Suprapubic skin (tissue), 4 donors: ENCODE results near the gene ATPAF1. TPM values are rescaled to one million over a fixed set of nuclear protein-coding genes. Genes with fewer than 3 reads are reported as not detected.

Source experiments
- DNase-seq, 2 donors: peaks; one replicate each; pipeline ENCODE4 v3.0.0-alpha.2; 2019; ENCODE audit warnings: low spot score in 2 of 2
- H3K27ac ChIP-seq: fragments of 200-600 bp; sonication (generic); one replicate; pipeline ENCODE4 v1.5.1; 2019
- H3K27me3 ChIP-seq: fragments of 200-600 bp; sonication (generic); one replicate; pipeline ENCODE4 v1.5.1; 2019
- H3K36me3 ChIP-seq: fragments of 200-600 bp; sonication (generic); one replicate; pipeline ENCODE4 v1.5.1; 2019
- H3K4me1 ChIP-seq: fragments of 200-600 bp; sonication (generic); one replicate; pipeline ENCODE4 v1.5.1; 2019
- H3K4me3 ChIP-seq: fragments of 200-600 bp; sonication (generic); one replicate; pipeline ENCODE4 v1.5.1; 2019; ENCODE audit warnings: mild to moderate bottlenecking
- H3K9me3 ChIP-seq: fragments of 200-600 bp; sonication (generic); one replicate; pipeline ENCODE4 v1.5.1; 2019
- EP300 ChIP-seq: sonication (generic); formaldehyde crosslinking; IDR thresholded peaks from one replicate; pipeline ENCODE4 v1.6.1; 2017; ENCODE audit warnings: antibody characterized with exemption
- POLR2A ChIP-seq, 2 donors: fragments of 450-650 bp; IDR thresholded peaks; one replicate each; pipeline ENCODE4 v1.6.1; 2017; ENCODE audit warnings: antibody characterized with exemption in 2 of 2, mild to moderate bottlenecking in 2 of 2, moderate library complexity in 2 of 2
- POLR2AphosphoS5 ChIP-seq, 3 donors: sonication (generic); formaldehyde crosslinking; IDR thresholded peaks; one replicate each; pipeline ENCODE4 v1.6.1; 2017; ENCODE audit warnings: antibody characterized with exemption in 3 of 3
- WGBS: methylation state at CpG from one replicate; pipeline ENCODE4 v1.1.5; 2018; 5-methylcytosine and 5-hydroxymethylcytosine counted together
- total RNA-seq, 4 donors: library from RNA; depleted of rRNA; stranded (reverse); fragments of >200 nt; gene quantifications; one replicate each; pipeline ENCODE4 v1.1.0, GENCODE V29; 2016
- TF ChIP-seq, protein P1 (sequence below), 2 donors: fragments of 200-600 bp in 1 of 2; fragments of 450-650 bp in 1 of 2; sonication (generic) in 1 of 2; IDR thresholded peaks; one replicate each; pipeline ENCODE4 v1.5.1; 2016 to 2019; ENCODE audit warnings: antibody characterized with exemption in 2 of 2, mild to moderate bottlenecking in 1 of 2, moderate library complexity in 1 of 2

Gene ATPAF1
- total RNA-seq, 4 donors from 2014 or later: 29.0 to 43.6 (median 30.9) TPM

DNA sequence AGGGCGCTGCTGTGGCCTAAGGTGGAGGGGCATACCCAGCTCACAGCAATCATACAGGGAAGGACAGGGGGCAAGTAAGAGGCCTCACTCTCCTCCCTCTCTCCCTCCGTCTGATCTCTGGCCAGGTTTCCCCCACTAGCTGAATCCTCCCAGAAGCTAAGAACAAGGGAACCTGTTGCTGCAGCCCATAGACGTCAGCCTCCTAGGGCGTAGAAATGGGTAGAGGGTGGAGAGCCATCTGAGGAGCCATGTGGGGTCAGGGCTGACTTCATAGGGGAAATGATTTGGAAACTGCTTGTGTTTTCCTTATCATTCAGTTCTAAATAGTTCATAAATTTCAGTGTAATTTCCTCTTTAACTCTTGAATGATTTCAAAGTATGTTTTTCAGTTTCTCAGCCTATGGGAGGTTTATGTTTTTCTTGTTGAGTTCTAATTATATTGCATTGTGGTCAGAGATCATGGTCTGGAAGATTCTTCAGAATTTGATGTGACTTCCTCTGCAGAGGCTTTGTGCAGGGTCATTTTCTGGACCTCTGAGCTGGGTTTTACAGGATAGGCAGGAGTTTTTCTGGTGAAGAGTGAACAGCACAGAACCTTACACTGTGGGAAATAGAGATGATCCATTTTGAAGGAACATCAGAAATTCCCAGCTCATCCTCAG, 49.3 kb downstream of the ATPAF1 start:
- Histone ChIP-seq H3K4me1 (peaks cover 44% of the 10 kb centered on the region), H3K9me3 (no peaks in the 10 kb centered on the region), H3K4me3 (no peak overlapping the region), H3K36me3 (no peaks in the 10 kb centered on the region), H3K27ac (no peak overlapping the region), H3K27me3 (no peaks in the 10 kb centered on the region)
- WGBS: 82% methylated on average over 4 of the region's 4 CpGs
- TF ChIP-seq POLR2AphosphoS5 (IDR thresholded peaks at IDR 0.05) (no peak), POLR2A (IDR thresholded peaks at IDR 0.05) (no peak), EP300 (no peak)
- TF ChIP-seq, protein P1, sequence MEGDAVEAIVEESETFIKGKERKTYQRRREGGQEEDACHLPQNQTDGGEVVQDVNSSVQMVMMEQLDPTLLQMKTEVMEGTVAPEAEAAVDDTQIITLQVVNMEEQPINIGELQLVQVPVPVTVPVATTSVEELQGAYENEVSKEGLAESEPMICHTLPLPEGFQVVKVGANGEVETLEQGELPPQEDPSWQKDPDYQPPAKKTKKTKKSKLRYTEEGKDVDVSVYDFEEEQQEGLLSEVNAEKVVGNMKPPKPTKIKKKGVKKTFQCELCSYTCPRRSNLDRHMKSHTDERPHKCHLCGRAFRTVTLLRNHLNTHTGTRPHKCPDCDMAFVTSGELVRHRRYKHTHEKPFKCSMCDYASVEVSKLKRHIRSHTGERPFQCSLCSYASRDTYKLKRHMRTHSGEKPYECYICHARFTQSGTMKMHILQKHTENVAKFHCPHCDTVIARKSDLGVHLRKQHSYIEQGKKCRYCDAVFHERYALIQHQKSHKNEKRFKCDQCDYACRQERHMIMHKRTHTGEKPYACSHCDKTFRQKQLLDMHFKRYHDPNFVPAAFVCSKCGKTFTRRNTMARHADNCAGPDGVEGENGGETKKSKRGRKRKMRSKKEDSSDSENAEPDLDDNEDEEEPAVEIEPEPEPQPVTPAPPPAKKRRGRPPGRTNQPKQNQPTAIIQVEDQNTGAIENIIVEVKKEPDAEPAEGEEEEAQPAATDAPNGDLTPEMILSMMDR (IDR thresholded peaks at IDR 0.05): no peak
- no peak for DNase-seq

DNA sequence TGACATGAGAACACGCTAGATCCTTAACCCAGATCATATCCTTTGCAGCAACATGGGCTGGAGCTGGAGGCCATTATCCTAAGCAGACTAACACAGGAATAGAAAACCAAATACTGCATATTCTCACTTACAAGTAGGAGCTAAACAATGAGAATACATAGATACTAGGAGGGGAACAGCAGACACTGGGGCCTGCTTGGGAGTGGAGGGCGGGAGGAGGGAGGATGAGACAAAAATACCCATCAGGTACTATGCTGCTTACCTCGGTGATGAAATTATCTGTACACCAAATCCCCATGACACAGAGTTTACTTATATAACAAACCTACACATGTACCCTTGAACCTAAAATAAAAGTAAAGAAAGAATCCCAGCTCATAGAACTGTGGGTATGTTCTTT, 50.3 kb downstream of the ATPAF1 start:
- H3K27me3 ChIP-seq: no peaks in the 10 kb centered on the region
- no peak overlapping the region for H3K4me3 ChIP-seq
- no peak for DNase-seq
- 80% methylated on average over 3 of the region's 3 CpGs for WGBS
- TF ChIP-seq, protein P1 (IDR thresholded peaks at IDR 0.05): no peak
- no peak for TF ChIP-seq POLR2AphosphoS5 (IDR thresholded peaks at IDR 0.05)
- TF ChIP-seq EP300: no peak
- no peak for TF ChIP-seq POLR2A (IDR thresholded peaks at IDR 0.05)
- H3K27ac ChIP-seq: no peak overlapping the region
- H3K9me3 ChIP-seq: no peaks in the 10 kb centered on the region
- H3K36me3 ChIP-seq: no peaks in the 10 kb centered on the region
- H3K4me1 ChIP-seq: peaks cover 52% of the 10 kb centered on the region

DNA sequence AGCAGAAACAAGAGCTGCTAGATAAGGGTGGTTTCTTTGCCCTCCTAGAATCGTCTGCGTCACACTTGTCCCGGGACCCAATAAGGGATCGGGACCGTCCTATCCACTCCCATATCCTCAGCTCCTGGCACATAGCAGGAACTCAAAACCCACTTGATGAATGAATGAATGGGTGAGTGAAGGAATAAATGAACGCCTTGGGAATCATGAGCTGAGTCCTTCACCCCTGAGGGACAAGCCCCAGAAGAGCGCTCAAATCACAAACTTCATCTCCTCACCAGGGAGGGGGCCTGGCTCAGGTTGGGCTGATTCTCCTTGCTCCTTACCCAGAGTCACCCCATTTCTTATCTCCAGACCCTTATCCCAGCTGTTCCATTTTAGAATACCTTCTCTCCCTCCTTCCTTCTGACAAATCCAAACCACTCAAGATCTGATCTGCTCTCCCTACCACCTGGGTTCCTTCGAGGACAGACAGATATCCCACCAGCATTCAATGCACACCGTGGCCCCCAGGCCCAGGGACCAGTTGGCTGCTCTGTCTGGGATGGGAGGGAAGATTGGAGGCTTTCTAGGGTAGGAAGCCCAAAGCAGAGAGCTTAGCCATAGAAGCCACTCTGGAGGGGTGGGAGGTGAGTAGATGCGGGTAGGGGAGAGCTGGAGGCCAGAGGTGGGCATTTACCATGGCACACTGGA, 50.9 kb downstream of the ATPAF1 start:
- Histone ChIP-seq H3K27me3 (no peaks in the 10 kb centered on the region), H3K27ac (peak overlapping the region; percentile 93), H3K36me3 (no peaks in the 10 kb centered on the region), H3K4me1 (peaks cover 56% of the 10 kb centered on the region), H3K9me3 (no peaks in the 10 kb centered on the region), H3K4me3 (peak overlapping the region; percentile 92)
- 40% methylated on average over 10 of the region's 10 CpGs for WGBS
- peak in 1 of 2 donors; percentile 43 for DNase-seq
- TF ChIP-seq, protein P1 (IDR thresholded peaks at IDR 0.05): no peak
- no peak for TF ChIP-seq EP300
- TF ChIP-seq POLR2AphosphoS5 (IDR thresholded peaks at IDR 0.05): no peak
- no peak for TF ChIP-seq POLR2A (IDR thresholded peaks at IDR 0.05)

DNA sequence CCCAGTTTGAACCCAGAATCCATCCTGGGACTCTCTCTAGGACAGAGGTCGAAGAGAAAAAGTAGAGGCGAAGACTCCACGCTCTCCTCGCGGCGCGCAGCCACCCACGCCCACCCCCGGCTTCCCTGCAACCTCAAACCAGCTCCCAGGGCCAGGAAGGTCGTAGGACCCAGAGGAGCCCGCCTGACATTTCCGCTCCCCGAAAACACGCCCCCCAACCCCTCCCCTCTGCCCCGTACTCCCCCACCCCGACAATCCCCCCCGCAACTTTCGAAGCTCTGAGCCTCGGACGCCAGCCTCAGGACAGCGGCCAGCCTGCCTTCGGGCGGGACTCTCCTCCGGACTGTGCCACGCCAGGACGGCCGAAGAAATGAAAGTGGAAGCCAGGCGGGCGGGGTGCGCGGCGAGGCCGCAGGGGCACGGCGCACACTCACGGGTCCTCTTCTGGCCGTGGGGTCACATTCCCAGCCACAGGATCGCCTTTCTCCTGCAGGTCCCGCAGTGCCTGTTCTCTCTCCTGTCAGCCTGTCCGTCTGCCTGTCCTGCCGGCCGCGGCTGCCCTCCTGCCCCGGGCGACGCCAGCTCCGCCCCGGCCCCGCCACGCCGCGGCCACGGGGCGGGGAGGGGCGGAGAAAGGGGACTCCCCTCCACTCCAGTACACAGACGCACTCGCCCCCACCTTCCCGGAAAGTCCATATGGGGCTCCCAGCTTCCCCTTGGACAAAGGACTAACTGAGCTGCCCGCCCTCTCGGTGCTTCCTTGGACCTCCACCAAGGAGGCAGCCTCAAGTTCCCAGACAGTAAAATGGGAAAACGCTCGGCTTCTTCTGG, 51.7 kb downstream of the ATPAF1 start, which contains the start of gene MOB3C:
TSS of gene MOB3C (minus strand) at position 535 of the 831 bp plus-strand sequence. CDS start 3,490 bp downstream, outside the sequence.
- peaks cover 2% of the 10 kb centered on the region for H3K36me3 ChIP-seq
- no peaks in the 10 kb centered on the region for H3K9me3 ChIP-seq
- no peaks in the 10 kb centered on the region for H3K27me3 ChIP-seq
- WGBS: 1% methylated on average over 15 of the region's 62 CpGs
- DNase-seq: peak; percentile 88 to 89
- peak within 1 kb of the TSS; percentile 93 for H3K27ac ChIP-seq
- TF ChIP-seq EP300: no peak
- peak in 1 of 2 donors; percentile 71 for TF ChIP-seq POLR2A (IDR thresholded peaks at IDR 0.05)
- TF ChIP-seq, protein P1 (IDR thresholded peaks at IDR 0.05): no peak
- H3K4me3 ChIP-seq: peak within 1 kb of the TSS; percentile 92
- peaks cover 58% of the 10 kb centered on the region for H3K4me1 ChIP-seq
